HK-2 (cell line): Measurements from ENCODE around the gene ACOT11.

ENCODE experiments used
- DNase-seq: peaks from one replicate; pipeline ENCODE4 v3.0.0-alpha.2; 2018; ENCODE audit not compliant: unreplicated experiment

The ACOT11 gene

DNA sequence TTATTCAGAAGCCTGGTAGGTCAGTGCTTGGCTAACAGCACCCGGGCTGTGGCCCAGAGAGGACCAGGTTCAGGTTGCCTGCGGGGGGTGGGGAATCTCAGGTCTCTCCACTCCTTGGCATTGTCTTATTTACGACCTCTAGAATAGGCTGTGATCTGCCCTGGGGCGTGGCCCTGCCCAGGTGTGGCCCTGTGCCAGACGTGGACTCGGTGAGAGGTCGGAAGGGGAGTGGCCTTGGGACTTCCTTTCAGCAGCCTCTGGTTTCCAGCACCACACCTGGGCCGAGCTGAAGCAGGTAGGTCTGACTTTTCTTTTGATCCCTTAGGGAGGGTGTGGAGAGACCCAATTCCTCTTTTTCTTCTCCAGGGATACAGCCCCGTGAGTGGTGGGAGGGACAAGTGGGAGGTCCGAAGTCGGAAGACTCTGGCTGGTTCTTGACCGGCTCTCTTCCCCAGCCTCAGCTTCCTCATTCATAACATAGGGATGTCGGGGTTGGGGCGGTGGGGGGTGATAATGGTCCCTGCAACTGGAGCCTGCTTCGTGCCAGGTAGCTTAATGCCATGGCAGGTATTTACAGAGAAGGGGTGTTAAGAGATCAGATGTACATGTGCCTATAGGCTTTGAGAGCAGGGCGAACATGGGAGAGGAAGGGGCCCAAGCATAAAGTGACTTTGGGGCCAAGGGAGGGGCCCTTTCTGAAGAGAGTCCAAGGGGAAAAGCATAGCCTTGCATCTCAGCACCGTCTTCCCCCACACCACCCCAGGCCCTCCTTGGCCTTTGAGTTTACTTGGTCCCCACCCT, 16.5 kb downstream of the ACOT11 start:
- no peak for DNase-seq

DNA sequence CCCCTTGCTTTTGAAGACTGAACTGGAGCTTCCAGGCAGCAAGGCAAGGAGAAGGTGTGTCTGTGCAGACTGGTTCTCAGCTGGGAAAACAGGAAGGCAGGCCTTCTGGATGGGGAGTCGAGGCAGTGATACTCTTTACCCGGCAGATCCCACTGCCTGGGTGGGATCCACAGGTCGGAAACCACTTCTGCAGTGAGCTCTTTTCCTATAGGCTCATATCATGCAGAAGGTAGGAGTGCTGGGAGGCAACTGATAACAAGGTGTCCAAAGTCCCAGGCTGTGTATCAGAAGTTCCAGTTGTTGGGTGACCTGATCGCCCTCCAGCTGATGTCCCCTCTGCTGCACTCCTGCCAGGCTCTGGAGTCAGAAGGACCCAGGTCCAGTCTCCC, 17.1 kb downstream of the ACOT11 start:
- DNase-seq: no peak

- DNase-seq: no peak
Measured at GRCh38 chr1:54566438-54567141, 18.6 kb downstream of the ACOT11 start.

GRCh38 chr1:54567961-54568360, 19.9 kb downstream of the ACOT11 start:
- no peak for DNase-seq

DNA sequence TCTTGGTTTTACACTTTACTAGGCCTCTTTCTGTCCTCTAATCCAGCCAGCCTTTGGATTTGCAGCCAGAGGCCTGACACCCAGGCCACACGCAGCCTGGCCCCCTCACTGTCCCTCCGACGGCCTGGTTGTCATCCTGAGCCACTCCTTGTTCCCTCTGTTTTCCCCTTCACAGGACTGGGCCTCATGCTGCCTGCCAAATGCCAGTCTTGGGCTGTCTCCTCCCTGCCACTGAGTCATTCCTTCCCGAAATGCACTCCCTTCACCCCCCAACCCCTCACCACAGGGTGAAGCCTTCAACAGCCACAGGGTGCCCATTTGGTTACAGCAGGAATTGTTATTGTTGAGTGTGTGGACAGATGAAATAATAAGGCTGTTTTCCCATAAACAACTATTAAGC, 21.3 kb downstream of the ACOT11 start:
- no peak for DNase-seq

DNA sequence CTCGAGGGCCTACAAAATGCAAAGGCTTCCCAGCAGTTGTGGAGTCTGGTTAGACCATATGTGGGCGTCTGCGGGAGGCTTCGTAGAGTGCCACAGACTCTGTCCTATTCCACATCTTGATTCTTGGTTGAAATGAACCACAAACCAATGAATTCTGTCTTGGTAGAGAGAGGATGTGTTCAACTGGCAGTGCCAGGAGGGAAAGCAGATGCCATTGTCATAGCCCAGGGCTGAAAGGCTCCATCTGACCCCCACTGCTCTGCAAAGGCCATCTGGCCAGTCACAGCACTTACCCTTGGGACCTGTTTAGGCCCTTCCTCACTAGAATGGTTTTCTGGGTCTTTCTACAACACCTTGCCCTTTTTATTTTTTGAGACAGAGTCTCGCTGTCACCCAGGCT, 22.1 kb downstream of the ACOT11 start:
- no peak for DNase-seq

DNA sequence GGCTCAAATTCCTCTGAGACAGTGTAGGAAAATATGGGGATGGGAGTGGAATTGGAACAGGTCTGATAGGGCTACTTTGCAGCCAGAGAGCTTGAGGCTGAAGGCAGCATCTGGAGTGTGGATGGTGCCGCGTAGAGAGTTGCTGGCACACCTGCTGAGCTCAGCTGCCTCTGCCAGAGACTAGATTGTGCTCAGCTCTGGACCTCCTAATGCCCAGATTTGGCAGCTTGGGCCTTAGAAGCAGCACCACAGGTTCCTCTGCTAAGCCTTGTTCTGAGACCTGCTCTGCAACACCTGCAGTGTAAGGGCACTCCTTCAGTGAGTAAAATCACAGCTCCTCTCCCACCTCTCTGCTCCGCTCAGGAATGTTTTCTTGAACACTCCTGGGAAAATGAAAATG, 23.3 kb downstream of the ACOT11 start:
- DNase-seq: no peak

GRCh38 chr1:54571803-54572541, 23.9 kb downstream of the ACOT11 start:
- no peak for DNase-seq

DNA sequence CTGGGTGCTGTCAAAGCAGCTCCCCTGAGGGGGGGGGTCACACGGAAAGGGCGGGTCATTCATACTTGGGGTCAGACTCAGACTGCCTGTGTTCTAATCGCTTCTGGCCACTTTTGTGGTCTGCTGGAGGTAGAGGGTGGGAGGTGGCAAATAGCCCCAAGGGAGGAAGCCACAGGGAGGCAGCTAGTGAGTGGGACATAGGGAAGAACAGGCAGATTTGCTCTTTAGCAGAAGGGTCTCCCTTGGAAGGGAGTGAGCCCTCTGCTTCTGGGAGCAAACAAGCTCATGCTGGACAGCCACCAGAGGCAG, 24.5 kb downstream of the ACOT11 start:
- no peak for DNase-seq

DNA sequence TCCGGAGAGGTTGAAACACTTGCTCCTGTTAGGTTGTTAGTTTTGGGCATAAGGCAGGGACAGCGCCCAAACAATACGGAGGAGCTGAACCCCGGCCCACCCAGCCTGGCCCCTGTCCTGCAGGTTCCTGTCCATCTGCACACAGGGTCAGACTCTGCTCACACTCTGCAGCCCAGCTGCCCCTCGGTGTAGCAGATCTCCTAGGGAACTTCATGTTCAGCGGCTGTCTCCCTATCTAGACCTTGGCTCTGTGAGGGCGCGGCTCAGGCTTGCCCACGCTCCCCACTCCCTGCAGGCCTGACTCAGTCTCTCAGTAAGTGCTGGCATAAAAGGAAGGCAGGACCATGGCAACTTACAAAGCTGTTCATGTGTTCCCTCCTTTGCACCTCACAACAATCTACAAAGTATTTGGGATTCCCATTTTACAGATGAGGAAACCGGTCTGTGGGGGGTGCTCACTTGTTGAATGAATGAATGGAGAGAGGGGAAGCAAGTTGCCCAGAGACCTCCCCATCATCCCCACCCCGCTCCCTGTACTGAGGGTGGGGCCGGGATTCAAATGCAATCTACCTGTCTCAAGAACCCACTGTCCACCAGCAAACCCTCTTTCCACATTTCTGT, 26.2 kb downstream of the ACOT11 start:
- no peak for DNase-seq

GRCh38 chr1:54575161-54575560, 27.1 kb downstream of the ACOT11 start:
- DNase-seq: no peak

GRCh38 chr1:54575605-54576290, 27.7 kb downstream of the ACOT11 start:
- no peak for DNase-seq

- DNase-seq: peak; percentile 40
Measured at GRCh38 chr1:54577612-54578011, 29.6 kb downstream of the ACOT11 start.

DNA sequence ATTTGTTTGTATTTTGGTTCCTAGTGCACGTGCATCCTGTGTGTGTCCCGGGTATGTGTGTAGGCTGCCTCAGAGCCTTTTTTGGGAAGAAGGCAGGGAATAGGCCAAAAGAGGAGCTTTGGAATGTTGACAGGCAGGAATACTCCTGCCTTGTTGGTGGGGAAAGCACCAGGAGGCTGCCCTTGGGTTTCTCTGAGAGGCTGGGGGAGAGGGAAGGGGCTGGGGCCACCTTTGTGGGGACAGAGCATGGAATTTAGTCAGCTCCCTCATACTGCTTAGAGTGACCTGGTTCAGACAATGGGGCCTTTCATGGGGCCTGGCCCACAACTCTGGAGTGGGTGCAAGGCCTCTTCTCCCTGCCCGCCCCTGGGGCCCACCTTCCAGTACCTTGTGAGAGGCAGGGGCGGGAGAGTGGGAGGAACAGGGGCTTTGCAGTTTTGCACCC, 31.3 kb downstream of the ACOT11 start:
- no peak for DNase-seq

GRCh38 chr1:54580856-54581550, 33.0 kb downstream of the ACOT11 start:
- DNase-seq: no peak

DNA sequence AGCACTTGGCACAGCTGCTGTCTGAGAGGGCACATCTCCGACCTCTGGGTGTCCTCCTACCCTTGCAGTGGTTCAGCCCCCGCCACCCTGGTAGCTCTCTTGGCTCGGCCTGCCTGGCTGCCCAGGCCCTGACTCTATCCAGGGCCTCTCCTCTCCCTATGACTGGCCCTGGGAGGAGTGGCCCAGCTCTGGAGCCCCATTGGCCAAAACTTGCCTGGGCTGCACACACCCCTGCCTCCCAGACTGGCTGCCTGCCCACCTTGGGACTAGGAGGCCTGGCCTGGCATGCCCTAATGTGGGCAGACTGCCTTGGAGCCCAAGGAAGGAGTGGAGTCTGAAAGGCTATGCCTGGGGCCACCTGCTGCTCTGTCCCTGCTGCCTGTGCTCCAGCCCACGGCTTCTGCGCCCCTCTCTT, 33.6 kb downstream of the ACOT11 start:
- DNase-seq: peak; percentile 81

GRCh38 chr1:54582566-54583306, 34.7 kb downstream of the ACOT11 start:
- no peak for DNase-seq

- DNase-seq: no peak
Measured at GRCh38 chr1:54583307-54583686, 35.3 kb downstream of the ACOT11 start.

- DNase-seq: no peak
Measured at GRCh38 chr1:54583871-54584270, 35.8 kb downstream of the ACOT11 start.

DNA sequence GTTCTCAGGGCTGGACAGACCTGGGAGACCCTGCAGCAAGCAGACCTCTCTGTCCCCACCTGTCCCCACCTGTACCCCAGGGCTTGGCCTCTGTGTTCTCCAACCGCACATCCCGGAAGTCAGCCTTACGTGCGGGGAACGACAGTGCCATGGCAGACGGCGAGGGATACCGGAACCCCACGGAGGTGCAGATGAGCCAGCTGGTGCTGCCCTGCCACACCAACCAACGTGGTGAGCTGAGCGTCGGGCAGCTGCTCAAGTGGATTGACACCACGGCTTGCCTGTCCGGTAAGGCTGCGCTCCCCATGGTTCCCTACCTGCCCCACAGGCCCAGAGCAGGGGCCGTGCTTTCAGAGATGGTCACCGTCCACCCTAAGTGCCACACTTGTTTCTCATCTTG, 36.5 kb downstream of the ACOT11 start:
- DNase-seq: no peak
